Dedifferentiated amniotic fluid mesenchymal stem cell (primary cell): ENCODE results near the gene KRTAP12-4.
"Not testable (repeated sequence)": the region's sequence is repeated elsewhere in the genome, so short reads cannot be mapped to it uniquely, and the experiment has no call there.

ENCODE experiments used
- DNase-seq: peaks from one replicate; pipeline ENCODE4 v3.0.0-alpha.2; 2016; ENCODE audit errors: extremely low spot score

KRTAP12-4 gene

GRCh38 chr21:44632067-44632466, 22.4 kb downstream of the KRTAP12-4 start:
- no peak for DNase-seq

- DNase-seq, result no peak
Observed at GRCh38 chr21:44630440-44630839, 24.0 kb downstream of the KRTAP12-4 start.

GRCh38 chr21:44628707-44629391, 25.6 kb downstream of the KRTAP12-4 start:
- no peak for DNase-seq

DNA sequence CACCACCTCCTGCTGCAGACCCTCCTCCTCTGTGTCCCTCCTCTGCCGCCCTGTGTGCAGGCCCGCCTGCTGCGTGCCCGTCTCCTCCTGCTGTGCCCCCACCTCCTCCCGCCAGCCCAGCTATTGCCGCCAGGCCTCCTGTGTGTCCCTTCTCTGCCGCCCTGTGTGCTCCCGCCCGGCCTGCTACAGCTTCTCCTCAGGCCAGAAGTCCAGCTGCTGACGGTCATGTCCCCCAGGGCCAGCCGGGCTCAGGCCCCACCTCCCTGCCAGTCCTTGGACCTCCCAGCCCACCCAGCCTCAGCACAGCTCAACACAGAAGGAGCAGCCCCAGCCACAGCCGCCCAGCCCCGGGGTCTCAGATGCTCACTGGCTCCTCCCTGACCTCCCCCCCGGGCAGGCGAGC, 26.6 kb downstream of the KRTAP12-4 start:
- not testable (repeated sequence) for DNase-seq

GRCh38 chr21:44627181-44627822, 27.2 kb downstream of the KRTAP12-4 start:
- not testable (repeated sequence) for DNase-seq

DNA sequence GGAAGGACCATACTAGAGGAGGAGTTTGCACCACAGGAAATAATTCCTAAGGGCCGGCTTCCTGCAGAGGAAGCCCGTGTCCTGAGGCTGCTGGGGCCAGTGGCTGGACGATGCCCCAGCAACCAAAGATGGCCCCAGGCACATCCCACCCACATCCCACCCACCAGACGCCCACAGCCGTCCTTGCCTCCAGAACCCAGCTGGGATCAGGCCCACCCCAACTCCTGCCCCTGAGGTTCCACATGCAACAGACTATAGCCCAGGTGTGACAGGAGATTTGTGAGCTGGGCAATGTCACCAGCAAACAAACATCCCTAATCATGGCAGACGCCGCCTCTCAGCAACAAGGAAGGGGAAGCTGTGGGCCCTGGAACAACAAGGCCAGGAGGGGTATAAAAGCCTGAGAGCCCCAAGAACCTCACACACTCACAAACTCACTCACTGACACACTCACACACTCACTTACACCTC, 27.8 kb downstream of the KRTAP12-4 start, which contains the start of gene KRTAP10-9:
Gene KRTAP10-9, plus strand, starts transcription at position 421 of the 471 bp plus-strand sequence. CDS start 79 bp downstream, outside the sequence.
- no peak for DNase-seq

DNA sequence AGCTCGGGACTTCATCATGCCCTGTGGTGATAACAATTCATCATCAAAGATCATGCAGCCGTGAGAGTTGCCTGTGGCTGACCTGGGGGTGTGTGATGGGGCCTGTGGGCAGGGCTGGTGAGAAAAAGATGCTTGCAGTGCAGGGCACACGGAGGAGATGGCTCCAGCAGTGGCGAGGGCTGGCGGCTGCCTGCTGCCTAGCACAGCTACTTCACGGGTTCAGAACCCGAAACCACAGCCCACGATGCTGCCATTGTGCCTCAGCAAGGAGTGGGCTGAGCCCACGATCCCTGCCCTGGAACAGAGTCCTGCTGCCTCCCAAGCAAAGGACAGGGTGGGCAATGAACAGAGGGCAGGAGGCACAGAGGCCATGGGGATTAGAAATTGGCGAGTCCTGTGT, 28.2 kb downstream of the KRTAP12-4 start:
- no peak for DNase-seq

DNA sequence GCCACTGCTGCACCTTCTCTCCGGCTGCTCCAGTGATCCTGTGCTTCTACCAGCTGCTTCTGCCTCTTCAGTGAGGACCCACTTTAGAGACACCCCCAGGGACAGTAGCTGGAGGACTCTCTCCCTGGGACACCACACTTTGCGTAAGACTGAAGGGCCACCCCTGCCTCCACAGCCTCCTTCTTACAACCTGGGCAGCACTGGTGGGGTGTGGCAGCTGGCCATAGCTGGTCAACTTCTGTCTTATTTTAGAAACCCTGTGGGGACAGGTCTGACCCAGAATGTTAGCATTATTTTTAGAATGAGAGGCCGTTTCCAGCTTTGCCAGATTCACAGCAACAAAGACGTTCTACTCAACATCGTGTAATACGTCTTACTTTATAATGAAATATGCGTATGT, 28.7 kb downstream of the KRTAP12-4 start:
- DNase-seq, result no peak

GRCh38 chr21:44623575-44623974, 30.9 kb downstream of the KRTAP12-4 start:
- no peak for DNase-seq

- DNase-seq, result no peak
Observed at GRCh38 chr21:44619886-44620285, 34.6 kb downstream of the KRTAP12-4 start.

DNA sequence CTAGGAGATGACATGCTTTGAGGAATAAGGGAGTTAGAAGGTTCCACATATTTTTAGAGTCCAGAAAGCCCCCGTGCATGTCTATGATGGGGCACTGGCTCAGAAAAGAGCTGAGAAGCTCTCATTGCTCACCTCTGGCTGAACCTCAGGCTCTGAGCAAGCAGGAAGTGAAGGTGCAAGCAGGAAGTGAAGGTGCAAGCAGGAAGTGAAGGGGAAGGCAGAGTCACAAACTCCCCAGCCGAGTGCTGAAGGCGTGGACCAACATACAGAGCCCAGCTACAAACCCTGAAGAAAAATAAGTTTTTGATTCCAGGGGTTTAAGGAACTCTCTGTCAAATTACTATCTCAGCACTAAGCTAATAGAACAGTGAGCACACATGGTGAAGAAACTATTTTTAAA, 35.5 kb downstream of the KRTAP12-4 start:
- DNase-seq, result no peak

- no peak for DNase-seq
Observed at GRCh38 chr21:44618504-44618903, 36.0 kb downstream of the KRTAP12-4 start.

GRCh38 chr21:44617071-44617501, 37.4 kb downstream of the KRTAP12-4 start:
- no peak for DNase-seq

GRCh38 chr21:44616591-44616926, 37.9 kb downstream of the KRTAP12-4 start:
- no peak for DNase-seq

- no peak for DNase-seq
Observed at GRCh38 chr21:44615911-44616590, 38.4 kb downstream of the KRTAP12-4 start.

DNA sequence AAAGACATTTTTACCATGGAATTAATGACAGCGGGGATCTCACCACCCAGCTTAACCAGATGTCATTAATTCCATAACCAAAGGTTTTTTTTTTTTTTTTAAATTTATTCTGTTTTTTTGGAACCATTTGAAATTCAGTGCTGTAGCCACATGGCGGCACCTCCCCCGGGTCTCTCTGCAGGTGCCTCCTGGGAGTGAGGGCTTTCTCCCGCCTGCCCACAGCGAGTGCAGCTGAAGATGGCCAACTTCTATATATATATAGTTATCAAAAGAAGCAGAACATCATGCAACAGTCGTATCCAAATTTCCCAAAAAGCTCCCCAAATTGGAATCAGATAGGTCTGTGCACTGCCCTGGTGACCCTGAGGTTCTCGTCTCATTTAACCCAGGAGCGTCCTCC, 39.0 kb downstream of the KRTAP12-4 start:
- DNase-seq, result no peak

GRCh38 chr21:44614961-44615391, 39.5 kb downstream of the KRTAP12-4 start:
- DNase-seq, result no peak

DNA sequence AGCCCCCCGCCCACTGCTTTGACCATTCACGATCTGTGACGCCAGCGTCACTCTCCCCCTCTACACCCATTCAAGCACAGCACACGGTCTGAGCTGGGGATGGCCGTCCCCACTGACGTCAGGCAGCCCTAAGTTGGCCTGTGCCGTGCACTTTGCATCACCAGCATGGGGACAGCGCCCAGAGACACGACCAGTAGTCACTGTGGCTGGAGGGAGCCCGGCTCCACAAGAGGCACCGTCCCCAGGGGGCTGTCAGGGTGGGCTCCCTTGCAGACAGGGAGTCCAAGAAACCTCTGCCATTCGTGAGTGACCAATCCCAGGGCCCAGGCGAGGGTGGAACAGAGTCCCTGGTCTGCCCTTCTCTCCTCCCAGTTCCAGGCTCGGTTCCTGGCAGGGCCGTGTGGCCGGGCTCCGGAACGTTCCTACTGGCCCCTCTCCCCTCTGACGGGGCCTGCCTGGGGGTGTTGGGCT, 40.3 kb downstream of the KRTAP12-4 start:
- DNase-seq, result no peak

- no peak for DNase-seq
Observed at GRCh38 chr21:44613386-44614155, 40.9 kb downstream of the KRTAP12-4 start.

DNA sequence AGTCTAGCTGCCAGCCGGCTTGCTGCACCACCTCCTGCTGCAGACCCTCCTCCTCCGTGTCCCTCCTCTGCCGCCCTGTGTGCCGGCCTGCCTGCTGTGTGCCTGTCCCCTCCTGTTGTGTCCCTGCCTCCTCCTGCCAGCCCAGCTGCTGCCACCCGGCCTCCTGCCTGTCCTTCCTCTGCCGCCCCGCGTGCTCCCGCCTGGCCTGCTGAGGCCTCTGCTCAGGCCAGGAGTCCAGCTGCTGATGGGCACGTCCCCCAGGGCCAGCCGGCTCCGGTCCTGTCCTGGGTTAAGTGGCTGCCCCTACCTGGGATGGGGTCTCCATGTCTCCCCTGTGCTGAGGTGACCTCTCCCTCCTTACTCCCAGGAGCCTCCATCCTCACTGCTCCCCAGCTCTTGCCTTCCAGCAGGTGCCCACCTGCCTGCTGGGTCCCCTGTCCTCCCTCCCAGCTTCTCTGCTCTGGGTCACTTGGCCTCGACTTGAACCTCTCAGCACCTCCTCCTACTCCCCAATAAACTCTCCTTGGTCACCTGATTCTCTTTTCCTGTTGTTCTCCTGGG, 41.7 kb downstream of the KRTAP12-4 start:
- DNase-seq, result no peak

- no peak for DNase-seq
Observed at GRCh38 chr21:44612029-44612486, 42.4 kb downstream of the KRTAP12-4 start, which contains the start of gene KRTAP10-8. Gene KRTAP10-8, plus strand, starts transcription at chr21:44612079. Its CDS starts 22 bp downstream, at chr21:44612101.
